GM18951 (cell line): ENCODE data around the gene DSCAM.
"Not testable (repeated sequence)": the region's sequence is repeated elsewhere in the genome, so short reads cannot be mapped to it uniquely, and the experiment has no call there.

ENCODE experiments used
- POLR2A ChIP-seq: IDR thresholded peaks from 4 replicates; pipeline ENCODE4 v1.6.1; 2011; ENCODE audit warnings: mild to moderate bottlenecking; ENCODE audit not compliant: insufficient read length, insufficient read depth; ENCODE audit errors: extremely low read depth
- in situ Hi-C: fragments of 300-500 bp; cut with MboI; formaldehyde crosslinking; loops from one replicate; pipeline ENCODE4 v1.12.0; 2022; ENCODE audit warnings: low sequenced_read_pairs, mixed read lengths, inconsistent platforms; ENCODE audit not compliant: unreplicated experiment

Gene DSCAM

GRCh38 chr21:40060083-40060677 is 786.8 kb downstream of the DSCAM start:
- in situ Hi-C loops = no loop called here

GRCh38 chr21:40057331-40057730 is 789.6 kb downstream of the DSCAM start:
- no peak for TF ChIP-seq POLR2A

More at GRCh38 chr21:40060083-40060677, 786.8 kb downstream of the DSCAM start:
- no peak for TF ChIP-seq POLR2A

GRCh38 chr21:40056031-40056430 is 790.9 kb downstream of the DSCAM start:
- in situ Hi-C loops = no loop called here
- no peak for TF ChIP-seq POLR2A

More at GRCh38 chr21:40057331-40057730, 789.6 kb downstream of the DSCAM start:
- in situ Hi-C loops = no loop called here

- in situ Hi-C loops = no loop called here
- no peak for TF ChIP-seq POLR2A
Measured at GRCh38 chr21:40054403-40054802, 792.6 kb downstream of the DSCAM start.

GRCh38 chr21:40053007-40053406 is 794.0 kb downstream of the DSCAM start:
- in situ Hi-C loops = no loop called here
- TF ChIP-seq POLR2A = no peak

GRCh38 chr21:40052276-40052675 is 794.7 kb downstream of the DSCAM start:
- TF ChIP-seq POLR2A = no peak
- in situ Hi-C loops = no loop called here

GRCh38 chr21:40051801-40052200 is 795.2 kb downstream of the DSCAM start:
- TF ChIP-seq POLR2A = no peak
- in situ Hi-C loops = no loop called here

GRCh38 chr21:40049931-40050290 is 797.0 kb downstream of the DSCAM start:
- in situ Hi-C loops = no loop called here

GRCh38 chr21:40049031-40049930 is 797.7 kb downstream of the DSCAM start:
- TF ChIP-seq POLR2A = no peak
- in situ Hi-C loops = no loop called here

More at GRCh38 chr21:40049931-40050290, 797.0 kb downstream of the DSCAM start:
- TF ChIP-seq POLR2A = no peak

GRCh38 chr21:40047993-40048730 is 798.8 kb downstream of the DSCAM start:
- no peak for TF ChIP-seq POLR2A
- in situ Hi-C loops = no loop called here

GRCh38 chr21:40047211-40047610 is 799.7 kb downstream of the DSCAM start:
- in situ Hi-C loops = no loop called here
- TF ChIP-seq POLR2A = no peak

- no peak for TF ChIP-seq POLR2A
- in situ Hi-C loops = no loop called here
Measured at GRCh38 chr21:40043866-40044265, 803.1 kb downstream of the DSCAM start.

GRCh38 chr21:40043423-40043822 is 803.5 kb downstream of the DSCAM start:
- in situ Hi-C loops = no loop called here

GRCh38 chr21:40041446-40041845 is 805.5 kb downstream of the DSCAM start:
- in situ Hi-C loops = no loop called here
- TF ChIP-seq POLR2A = no peak

More at GRCh38 chr21:40043423-40043822, 803.5 kb downstream of the DSCAM start:
- TF ChIP-seq POLR2A = no peak

GRCh38 chr21:40033156-40033782 is 813.7 kb downstream of the DSCAM start:
- in situ Hi-C loops = not testable (repeated sequence)
